H1 (cell line): ENCODE results near the gene SSX2IP. TPM values are rescaled to one million over a fixed set of nuclear protein-coding genes. Genes with fewer than 3 reads are reported as not detected.

Experiments used
- CTCF ChIA-PET: fragments of 300-600 bp; sonication (Branson Sonifier 250); formaldehyde crosslinking; loops from one replicate; lab custom pipeline; 2021; ENCODE audit not compliant: partially characterized antibody; lab: Charles Lee
- POLR2A ChIA-PET: fragments of 300-600 bp; sonication (Branson Sonifier 250); formaldehyde crosslinking; loops from one replicate; lab custom pipeline; 2021; ENCODE audit warnings: inconsistent platforms; ENCODE audit not compliant: partially characterized antibody; lab: Charles Lee
- DNase-seq, 2 experiments: peaks; one replicate each; pipeline versions ENCODE4 v3.0.0 to v3.0.0-alpha.2; 2010 to 2022; ENCODE audit warnings: low spot score in 2 of 2, low read depth in 1 of 2, mixed read lengths in 1 of 2
- FAIRE-seq: peaks from 2 replicates; lab custom pipeline; 2011; peaks lifted over from hg19 to GRCh38; lab: Jason Lieb, UNC
- H2AFZ ChIP-seq: 2 replicates; pipeline ENCODE4 v1.8.1; 2012; ENCODE audit warnings: low read length, inconsistent platforms
- H2AK5ac ChIP-seq: 2 replicates; pipeline ENCODE4 v1.6.1; 2013; ENCODE audit warnings: low read depth, low read length
- H2BK120ac ChIP-seq: replicated peaks from 2 replicates; pipeline ENCODE3; 2013; ENCODE audit warnings: low read depth, low read length, inconsistent platforms
- H2BK12ac ChIP-seq: 2 replicates; pipeline ENCODE4 v1.6.1; 2013; ENCODE audit warnings: low read depth, low read length
- H2BK15ac ChIP-seq: 2 replicates; pipeline ENCODE4 v1.6.1; 2013; ENCODE audit warnings: low read length
- H2BK20ac ChIP-seq: 2 replicates; pipeline ENCODE4 v1.6.1; 2013; ENCODE audit warnings: low read length
- H2BK5ac ChIP-seq: 2 replicates; pipeline ENCODE4 v1.6.1; 2013; ENCODE audit warnings: low read depth, low read length
- H3K14ac ChIP-seq: 2 replicates; pipeline ENCODE4 v1.6.1; 2013; ENCODE audit warnings: inconsistent platforms; ENCODE audit not compliant: insufficient read length
- H3K18ac ChIP-seq: 2 replicates; pipeline ENCODE4 v1.6.1; 2013; ENCODE audit warnings: low read length; ENCODE audit errors: extremely low read depth
- H3K23ac ChIP-seq: 2 replicates; pipeline ENCODE4 v1.6.1; 2013; ENCODE audit warnings: inconsistent platforms; ENCODE audit not compliant: insufficient read length
- H3K23me2 ChIP-seq: 2 replicates; pipeline ENCODE4 v1.6.1; 2013; ENCODE audit warnings: low read depth, low read length
- H3K27ac ChIP-seq: 2 replicates; pipeline ENCODE4 v1.6.1; 2011; ENCODE audit warnings: low read depth, low read length, inconsistent platforms
- H3K27me3 ChIP-seq, 4 experiments: replicated peaks in 1 of 4; 1 replicate in 1 of 4; 2 replicates in 3 of 4; pipeline versions ENCODE4 v1.6.1 to v1.8.1; 2011 to 2013; ENCODE audit warnings: low read length in 3 of 4, mild to moderate bottlenecking in 3 of 4, inconsistent platforms in 2 of 4, mixed read lengths in 2 of 4, moderate library complexity in 1 of 4; ENCODE audit not compliant: control insufficient read depth in 3 of 4, insufficient read depth in 3 of 4; ENCODE audit errors: extremely low read depth in 1 of 4
- H3K36me3 ChIP-seq, 4 experiments: 2 replicates each; pipeline versions ENCODE4 v1.6.1 to v1.8.1; 2011 to 2013; ENCODE audit warnings: mild to moderate bottlenecking in 4 of 4, low read length in 3 of 4, moderate library complexity in 2 of 4, control low read depth in 1 of 4, inconsistent platforms in 1 of 4; ENCODE audit not compliant: insufficient read depth in 4 of 4, control insufficient read depth in 2 of 4
- H3K4ac ChIP-seq: replicated peaks from 2 replicates; pipeline ENCODE3; 2013; ENCODE audit warnings: low read length, low read depth, mixed read lengths, inconsistent platforms; ENCODE audit not compliant: insufficient read length
- H3K4me1 ChIP-seq, 4 experiments: replicated peaks in 1 of 4; 1 replicate in 1 of 4; 2 replicates in 3 of 4; pipeline versions ENCODE4 v1.6.1 to v1.8.1; 2011 to 2013; ENCODE audit warnings: low read length in 3 of 4, inconsistent platforms in 2 of 4, mixed read lengths in 1 of 4; ENCODE audit not compliant: insufficient read depth in 4 of 4, control insufficient read depth in 3 of 4
- H3K4me2 ChIP-seq, 2 experiments: 2 replicates each; pipeline versions ENCODE4 v1.6.1 to v1.8.1; 2011 to 2013; ENCODE audit warnings: low read depth in 2 of 2, low read length in 2 of 2, control low read depth in 1 of 2, inconsistent platforms in 1 of 2, mild to moderate bottlenecking in 1 of 2; ENCODE audit not compliant: insufficient read depth in 1 of 2
- H3K4me3 ChIP-seq, 4 experiments: fragments of 200-600, 300-600 bp in 1 of 4; sonication (generic), shearing (Covaris generic), sonication (Bioruptor Twin) in 1 of 4; 2 replicates each; pipeline versions ENCODE4 v1.5.1 to v1.8.1; 2011 to 2016; ENCODE audit warnings: low read length in 4 of 4, low read depth in 3 of 4, control low read depth in 2 of 4, inconsistent platforms in 2 of 4, mild to moderate bottlenecking in 2 of 4, mixed read lengths in 1 of 4, moderate library complexity in 1 of 4; ENCODE audit not compliant: insufficient read depth in 2 of 4; ENCODE audit errors: extremely low read depth in 1 of 4
- H3K56ac ChIP-seq: replicated peaks from 2 replicates; pipeline ENCODE3; 2013; ENCODE audit warnings: low read depth, mild to moderate bottlenecking, mixed read lengths, low read length, inconsistent platforms; ENCODE audit not compliant: insufficient read length
- H3K79me1 ChIP-seq: 2 replicates; pipeline ENCODE4 v1.6.1; 2013; ENCODE audit warnings: low read depth, low read length, control low read depth
- H3K79me2 ChIP-seq, 2 experiments: 2 replicates each; pipeline versions ENCODE4 v1.6.1 to v1.8.1; 2012 to 2013; ENCODE audit warnings: low read length in 2 of 2, mild to moderate bottlenecking in 2 of 2, inconsistent platforms in 1 of 2; ENCODE audit not compliant: insufficient read depth in 2 of 2, control insufficient read depth in 1 of 2
- H3K9ac ChIP-seq, 4 experiments: replicated peaks in 1 of 4; 1 replicate in 1 of 4; 2 replicates in 3 of 4; pipeline versions ENCODE4 v1.6.1 to v1.8.1; 2011 to 2013; ENCODE audit warnings: low read depth in 3 of 4, low read length in 3 of 4, control low read depth in 2 of 4, mild to moderate bottlenecking in 2 of 4, moderate library complexity in 2 of 4, inconsistent platforms in 1 of 4; ENCODE audit errors: extremely low read depth in 1 of 4
- H3K9me3 ChIP-seq, 2 experiments: 2 replicates each; pipeline versions ENCODE4 v1.6.1 to v1.8.1; 2012 to 2013; ENCODE audit warnings: mild to moderate bottlenecking in 2 of 2, moderate library complexity in 2 of 2, control low read depth in 1 of 2, inconsistent platforms in 1 of 2, low read depth in 1 of 2, low read length in 1 of 2, mixed read lengths in 1 of 2; ENCODE audit not compliant: insufficient read depth in 2 of 2
- H4K20me1 ChIP-seq, 2 experiments: replicated peaks in 1 of 2; 2 replicates each; pipeline versions ENCODE3 to v1.8.1; 2011 to 2013; ENCODE audit warnings: inconsistent platforms in 2 of 2, low read length in 2 of 2, mild to moderate bottlenecking in 1 of 2; ENCODE audit not compliant: insufficient read depth in 2 of 2, control insufficient read depth in 1 of 2
- H4K5ac ChIP-seq: 2 replicates; pipeline ENCODE4 v1.6.1; 2013; ENCODE audit warnings: low read length, low read depth, mixed read lengths, inconsistent platforms; ENCODE audit not compliant: insufficient read length
- H4K8ac ChIP-seq: 2 replicates; pipeline ENCODE4 v1.8.0; 2013; ENCODE audit warnings: mild to moderate bottlenecking, moderate library complexity, low read length, inconsistent platforms; ENCODE audit not compliant: insufficient read depth; ENCODE audit errors: extremely low read depth
- H4K91ac ChIP-seq: replicated peaks from 2 replicates; pipeline ENCODE3; 2013; ENCODE audit warnings: low read length, mixed read lengths, inconsistent platforms; ENCODE audit not compliant: insufficient read length
- HDAC2 ChIP-seq, 2 experiments: fragments of 300-600 bp in 1 of 2; sonication (generic) in 1 of 2; IDR thresholded peaks; 2 replicates each; pipeline ENCODE4 v1.6.1; 2011 to 2012; ENCODE audit warnings: low read depth in 2 of 2, low read length in 2 of 2, mild to moderate bottlenecking in 2 of 2, moderate library complexity in 2 of 2, borderline replicate concordance in 1 of 2, inconsistent platforms in 1 of 2
- KDM5A ChIP-seq: fragments of 200-600 bp; IDR thresholded peaks from 2 replicates; pipeline ENCODE4 v1.7.1; 2012; ENCODE audit warnings: mild to moderate bottlenecking, low read length, inconsistent platforms, mixed read lengths
- POLR2A ChIP-seq, 2 experiments: IDR thresholded peaks; 1 replicate in 1 of 2; 2 replicates in 1 of 2; pipeline ENCODE4 v1.6.1; 2011; ENCODE audit warnings: low read depth in 2 of 2, low read length in 2 of 2, mild to moderate bottlenecking in 2 of 2; ENCODE audit errors: control extremely low read depth in 1 of 2
- SP2 ChIP-seq: IDR thresholded peaks from 2 replicates; pipeline ENCODE4 v1.6.1; 2012; ENCODE audit warnings: mild to moderate bottlenecking, low read length, inconsistent platforms
- SRF ChIP-seq: IDR thresholded peaks from 2 replicates; pipeline ENCODE4 v1.6.1; 2011; ENCODE audit warnings: mild to moderate bottlenecking, low read depth, low read length, moderate library complexity
- TAF1 ChIP-seq: IDR thresholded peaks from 2 replicates; pipeline ENCODE4 v1.6.1; 2011; ENCODE audit warnings: mild to moderate bottlenecking, low read depth, low read length
- TCF12 ChIP-seq: IDR thresholded peaks from 2 replicates; pipeline ENCODE4 v1.6.1; 2011; ENCODE audit warnings: low read depth, mild to moderate bottlenecking, low read length
- WGBS, 2 experiments: shearing (Covaris generic) in 1 of 2; methylation state at CpG; one replicate each; pipeline versions ENCODE4 v1.1.6 to v1.1.7; 2013 to 2015; ENCODE audit warnings: low lambda C conversion rate in 2 of 2, mixed read lengths in 2 of 2, inconsistent platforms in 1 of 2, low coverage in 1 of 2, missing lambda C conversion rate in 1 of 2; ENCODE audit not compliant: insufficient replicate concordance in 2 of 2, insufficient coverage in 1 of 2, insufficient read length in 1 of 2; ENCODE audit errors: extremely low coverage in 1 of 2, missing lambda C conversion rate in 1 of 2; 5-methylcytosine and 5-hydroxymethylcytosine counted together
- polyA plus RNA-seq, 7 experiments: library from polyadenylated mRNA; depleted of rRNA in 3 of 7; stranded (reverse) in 5 of 7; unstranded in 2 of 7; fragments of >200 nt in 5 of 7; fragments of 200-250 nt in 2 of 7; gene quantifications; 1 replicate in 5 of 7; 2 replicates in 1 of 7; 4 replicates in 1 of 7; pipeline versions ENCODE4 v1.2.1 to v1.2.3, GENCODE V29; 2011 to 2013; ENCODE audit warnings: missing spikeins in 2 of 7, mixed read lengths in 2 of 7
- total RNA-seq: library from RNA; stranded (reverse); fragmentation: NEBNext Ultra II Directional; extraction: Animal tissue kit (Norgen Biotek cat#: 25700); gene quantifications from 2 replicates; pipeline ENCODE4 v1.2.1, GENCODE V29; 2021
- TF ChIP-seq, protein P1 (sequence below): IDR thresholded peaks from 2 replicates; pipeline ENCODE4 v1.6.1; 2011; ENCODE audit warnings: low read depth, mild to moderate bottlenecking, low read length; ENCODE audit not compliant: insufficient read depth

The SSX2IP gene
- total and polyA plus RNA-seq, 2 of the 8 experiments (the other 6 are each of a cell fraction or from before 2014, with no cell fraction given) = 4.0 to 31.3 TPM

DNA sequence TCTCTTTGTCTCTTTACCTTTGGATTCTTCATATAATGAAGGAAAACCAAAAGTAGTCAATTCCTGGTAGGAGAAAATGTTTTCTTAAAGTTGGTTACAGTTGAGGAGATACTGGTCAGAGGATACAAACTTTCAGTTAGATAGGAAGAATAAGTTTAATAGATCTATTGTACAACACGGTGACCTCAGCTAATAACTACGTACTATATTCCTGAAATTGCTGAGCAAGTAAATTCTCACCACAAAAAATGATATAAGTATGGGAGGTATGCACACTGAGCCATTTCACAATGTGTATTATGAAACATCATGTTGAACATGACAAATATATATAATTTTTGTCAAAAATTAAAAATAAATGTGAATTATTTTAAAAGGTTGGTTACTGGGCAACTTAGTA, 20.4 kb downstream of the SSX2IP start:
- Histone ChIP-seq H3K56ac (no peak overlapping the region), H3K79me1 (no peaks in the 10 kb centered on the region; the same call in 1 of the 2 replicates), H4K8ac (no peak overlapping the region), H2AK5ac (no peak overlapping the region), H3K23me2 (no peaks in the 10 kb centered on the region), H2BK15ac (no peak overlapping the region), H3K18ac (no peak overlapping the region), H4K20me1 (no peaks in the 10 kb centered on the region), H3K9ac (no peak overlapping the region), H2AFZ (no peak overlapping the region), H2BK12ac (no peak overlapping the region), H3K4me2 (no peak overlapping the region), H4K5ac (no peak overlapping the region), H3K14ac (no peak overlapping the region), H3K4me1 (peaks cover 0 to 11% (median 7%) of the 10 kb centered on the region in 4 experiments; a peak in 3 of 7 replicates), H3K27ac (no peak overlapping the region), H3K27me3 (peaks cover 0 to 1% (median 0%) of the 10 kb centered on the region in 4 experiments; a peak in 1 of 7 replicates), H3K23ac (no peak overlapping the region), H3K4ac (no peak overlapping the region), H2BK20ac (no peak overlapping the region), H3K36me3 (peaks cover 0 to 17% (median 1%) of the 10 kb centered on the region in 4 experiments; a peak in 3 of 8 replicates), H3K9me3 (no peaks in the 10 kb centered on the region), H4K91ac (no peak overlapping the region), H2BK120ac (no peak overlapping the region), H3K4me3 (no peak overlapping the region), H3K79me2 (peaks cover 0 to 44% of the 10 kb centered on the region in 2 experiments; a peak in 3 of 4 replicates), H2BK5ac (no peak overlapping the region)
- CTCF ChIA-PET = interaction anchor here (1.0 to 2.7 kb wide), 12 partner anchors 9 to 93 kb away, joined by 3 to 37 read pairs (median 6); no protein-coding TSS in a partner anchor
- WGBS, 2 experiments = 92% methylated on average over 2 of the region's 2 CpGs; no CpG with 5 or more reads in 1 of the 2 experiments
- no peak for DNase-seq
- POLR2A ChIA-PET = no interaction called here
- no peak for FAIRE-seq
- no peak for TF ChIP-seq KDM5A
- TF ChIP-seq, protein P1, sequence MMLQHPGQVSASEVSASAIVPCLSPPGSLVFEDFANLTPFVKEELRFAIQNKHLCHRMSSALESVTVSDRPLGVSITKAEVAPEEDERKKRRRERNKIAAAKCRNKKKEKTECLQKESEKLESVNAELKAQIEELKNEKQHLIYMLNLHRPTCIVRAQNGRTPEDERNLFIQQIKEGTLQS = no peak
- TF ChIP-seq HDAC2 (IDR thresholded peaks at IDR 0.05; ENCODE audit: borderline replicate concordance in 1 of 2, low read depth in 2 of 2, low read length in 2 of 2) = no peak
- TF ChIP-seq SRF = no peak
- TF ChIP-seq POLR2A (IDR thresholded peaks at IDR 0.05; ENCODE audit: control extremely low read depth in 1 of 2, low read depth in 2 of 2, low read length in 2 of 2) = no peak
- TF ChIP-seq TAF1 = no peak
- TF ChIP-seq SP2 = no peak
- TF ChIP-seq TCF12 = no peak
